ENCODE results near the gene FARP2. TPM values are rescaled to one million over a fixed set of nuclear protein-coding genes. Genes with fewer than 3 reads are reported as not detected.
A peak's percentile ranks its signal among the peaks of the same experiment; 100 is the strongest.
"Not testable (repeated sequence)": the region's sequence is repeated elsewhere in the genome, so short reads cannot be mapped to it uniquely, and the experiment has no call there.

Gene FARP2
- total and polyA plus RNA-seq, 2 experiments from 2014 or later = 16.0 to 22.6 TPM

DNA sequence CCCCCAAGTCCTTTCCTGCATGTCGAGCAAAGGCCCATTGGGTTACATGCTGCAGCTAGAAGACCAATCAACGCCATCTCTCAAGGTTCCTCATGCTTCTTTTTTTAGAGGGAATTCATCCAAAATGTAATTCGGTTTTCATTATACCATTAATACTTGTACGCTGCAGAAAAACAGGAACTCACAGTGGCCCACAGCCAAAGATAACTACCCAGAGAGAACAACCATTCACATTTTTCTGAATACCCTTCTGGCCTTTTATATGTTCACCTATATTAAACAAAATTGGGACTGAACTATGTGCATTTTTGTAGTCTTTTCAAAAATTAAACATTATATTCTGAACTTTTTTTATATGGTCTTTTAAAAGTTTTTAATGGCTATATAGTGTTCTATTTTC lies 25.8 kb downstream of the FARP2 start (continued):
- TF ChIP-seq EZH2 (IDR thresholded peaks at IDR 0.05; ENCODE audit: low read depth, unreplicated experiment) (no peak), ZNF331 (CRISPR knock-in tag; IDR thresholded peaks at IDR 0.05; ENCODE audit: low read depth) (no peak), JUNB (IDR thresholded peaks at IDR 0.05; ENCODE audit: unreplicated experiment) (no peak), ZNF114 (CRISPR knock-in tag; IDR thresholded peaks at IDR 0.05) (no peak)
- TF ChIP-seq, protein P1, sequence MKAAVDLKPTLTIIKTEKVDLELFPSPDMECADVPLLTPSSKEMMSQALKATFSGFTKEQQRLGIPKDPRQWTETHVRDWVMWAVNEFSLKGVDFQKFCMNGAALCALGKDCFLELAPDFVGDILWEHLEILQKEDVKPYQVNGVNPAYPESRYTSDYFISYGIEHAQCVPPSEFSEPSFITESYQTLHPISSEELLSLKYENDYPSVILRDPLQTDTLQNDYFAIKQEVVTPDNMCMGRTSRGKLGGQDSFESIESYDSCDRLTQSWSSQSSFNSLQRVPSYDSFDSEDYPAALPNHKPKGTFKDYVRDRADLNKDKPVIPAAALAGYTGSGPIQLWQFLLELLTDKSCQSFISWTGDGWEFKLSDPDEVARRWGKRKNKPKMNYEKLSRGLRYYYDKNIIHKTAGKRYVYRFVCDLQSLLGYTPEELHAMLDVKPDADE (IDR thresholded peaks at IDR 0.05) = no peak

DNA sequence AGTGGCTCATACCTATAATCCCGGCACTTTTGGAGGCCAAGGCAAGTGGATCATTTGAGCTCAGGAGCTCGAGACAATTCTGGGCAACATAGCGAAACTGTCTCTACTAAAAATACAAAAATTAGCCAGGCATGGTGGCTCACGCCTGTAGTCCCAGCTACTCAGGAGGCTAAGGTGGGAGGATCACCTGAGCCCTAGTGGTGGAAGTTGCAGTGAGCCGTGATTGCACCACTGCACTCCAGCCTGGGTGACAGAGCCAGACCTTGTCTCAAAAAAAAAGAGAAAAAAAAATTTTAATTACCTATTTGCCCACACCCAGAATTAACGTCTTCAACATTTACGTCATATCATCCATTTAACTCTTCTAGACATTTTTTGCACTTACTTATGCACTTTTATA lies 29.4 kb downstream of the FARP2 start:
- not testable (repeated sequence) for H3K4me2 ChIP-seq; H3K9me3 Mint-ChIP-seq; H3K27ac Mint-ChIP-seq; H3K9me2 ChIP-seq (ENCODE audit: insufficient read depth); H3K27ac ChIP-seq (ENCODE audit: low read depth); H3K4me1 Mint-ChIP-seq; H3K4me1 ChIP-seq (ENCODE audit: insufficient read depth); H3K27me3 ChIP-seq (ENCODE audit: insufficient read depth); DNase-seq (ENCODE audit: low spot score); H3K27me3 Mint-ChIP-seq (ENCODE audit: insufficient read depth, low read depth, poor library complexity); H3K4me3 ChIP-seq; H3K79me2 ChIP-seq (replicated peaks; ENCODE audit: insufficient read depth); H3K36me3 ChIP-seq (ENCODE audit: insufficient read depth); H2AFZ ChIP-seq; H3K4me3 Mint-ChIP-seq; H3F3A ChIP-seq (replicated peaks; ENCODE audit: low read depth)
- H4K20me1 ChIP-seq (replicated peaks; ENCODE audit: insufficient read depth) = peaks cover 12% of the 10 kb centered on the region
- peaks cover 12% of the 10 kb centered on the region for H3K36me3 Mint-ChIP-seq (ENCODE audit: low read depth)
- peak; percentile 50 for ATAC-seq

- DNase-seq (ENCODE audit: low spot score) = no peak
- H3K36me3 Mint-ChIP-seq (ENCODE audit: low read depth) = peaks cover 12% of the 10 kb centered on the region
- no peak overlapping the region for H3K27ac Mint-ChIP-seq
- no peak overlapping the region for H3K27ac ChIP-seq (ENCODE audit: low read depth)
- no peaks in the 10 kb centered on the region for H3K27me3 ChIP-seq (ENCODE audit: insufficient read depth)
- no peak overlapping the region for H3K4me3 Mint-ChIP-seq
- H3K79me2 ChIP-seq (replicated peaks; ENCODE audit: insufficient read depth) = peaks cover 10% of the 10 kb centered on the region; the same call in 1 of the 2 replicates
- no peaks in the 10 kb centered on the region for H3K9me2 ChIP-seq (ENCODE audit: insufficient read depth)
- H3K4me2 ChIP-seq = no peak overlapping the region
- ATAC-seq = no peak; the same call in 2 of the 3 replicates
- H3K9me3 Mint-ChIP-seq = no peaks in the 10 kb centered on the region
- peaks cover 9% of the 10 kb centered on the region for H3K4me1 Mint-ChIP-seq
- no peaks in the 10 kb centered on the region for H3K4me1 ChIP-seq (ENCODE audit: insufficient read depth)
- no peak overlapping the region for H3K4me3 ChIP-seq
- peaks cover 20% of the 10 kb centered on the region for H4K20me1 ChIP-seq (replicated peaks; ENCODE audit: insufficient read depth)
- no peaks in the 10 kb centered on the region for H3K36me3 ChIP-seq (ENCODE audit: insufficient read depth)
- H3K27me3 Mint-ChIP-seq (ENCODE audit: insufficient read depth, low read depth, poor library complexity) = peaks cover 4% of the 10 kb centered on the region
- H3F3A ChIP-seq (replicated peaks; ENCODE audit: low read depth) = 0 out of 2 replicates have a peak, but pooled peaks cover 4% of the 10 kb centered on the region
- H2AFZ ChIP-seq = no peak overlapping the region
- TF ChIP-seq ZNF114 (CRISPR knock-in tag; IDR thresholded peaks at IDR 0.05) (no peak), CREB1 (CRISPR knock-in tag; IDR thresholded peaks at IDR 0.05; ENCODE audit: low read depth) (no peak), STAT1 (IDR thresholded peaks at IDR 0.05; ENCODE audit: unreplicated experiment) (no peak), EZH2 (IDR thresholded peaks at IDR 0.05; ENCODE audit: low read depth, unreplicated experiment) (no peak), EZH2phosphoT487 (IDR thresholded peaks at IDR 0.05; ENCODE audit: unreplicated experiment) (no peak)
- TF ChIP-seq, protein P2, sequence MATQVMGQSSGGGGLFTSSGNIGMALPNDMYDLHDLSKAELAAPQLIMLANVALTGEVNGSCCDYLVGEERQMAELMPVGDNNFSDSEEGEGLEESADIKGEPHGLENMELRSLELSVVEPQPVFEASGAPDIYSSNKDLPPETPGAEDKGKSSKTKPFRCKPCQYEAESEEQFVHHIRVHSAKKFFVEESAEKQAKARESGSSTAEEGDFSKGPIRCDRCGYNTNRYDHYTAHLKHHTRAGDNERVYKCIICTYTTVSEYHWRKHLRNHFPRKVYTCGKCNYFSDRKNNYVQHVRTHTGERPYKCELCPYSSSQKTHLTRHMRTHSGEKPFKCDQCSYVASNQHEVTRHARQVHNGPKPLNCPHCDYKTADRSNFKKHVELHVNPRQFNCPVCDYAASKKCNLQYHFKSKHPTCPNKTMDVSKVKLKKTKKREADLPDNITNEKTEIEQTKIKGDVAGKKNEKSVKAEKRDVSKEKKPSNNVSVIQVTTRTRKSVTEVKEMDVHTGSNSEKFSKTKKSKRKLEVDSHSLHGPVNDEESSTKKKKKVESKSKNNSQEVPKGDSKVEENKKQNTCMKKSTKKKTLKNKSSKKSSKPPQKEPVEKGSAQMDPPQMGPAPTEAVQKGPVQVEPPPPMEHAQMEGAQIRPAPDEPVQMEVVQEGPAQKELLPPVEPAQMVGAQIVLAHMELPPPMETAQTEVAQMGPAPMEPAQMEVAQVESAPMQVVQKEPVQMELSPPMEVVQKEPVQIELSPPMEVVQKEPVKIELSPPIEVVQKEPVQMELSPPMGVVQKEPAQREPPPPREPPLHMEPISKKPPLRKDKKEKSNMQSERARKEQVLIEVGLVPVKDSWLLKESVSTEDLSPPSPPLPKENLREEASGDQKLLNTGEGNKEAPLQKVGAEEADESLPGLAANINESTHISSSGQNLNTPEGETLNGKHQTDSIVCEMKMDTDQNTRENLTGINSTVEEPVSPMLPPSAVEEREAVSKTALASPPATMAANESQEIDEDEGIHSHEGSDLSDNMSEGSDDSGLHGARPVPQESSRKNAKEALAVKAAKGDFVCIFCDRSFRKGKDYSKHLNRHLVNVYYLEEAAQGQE (IDR thresholded peaks at IDR 0.05; ENCODE audit: unreplicated experiment) = no peak
- TF ChIP-seq, protein P3, sequence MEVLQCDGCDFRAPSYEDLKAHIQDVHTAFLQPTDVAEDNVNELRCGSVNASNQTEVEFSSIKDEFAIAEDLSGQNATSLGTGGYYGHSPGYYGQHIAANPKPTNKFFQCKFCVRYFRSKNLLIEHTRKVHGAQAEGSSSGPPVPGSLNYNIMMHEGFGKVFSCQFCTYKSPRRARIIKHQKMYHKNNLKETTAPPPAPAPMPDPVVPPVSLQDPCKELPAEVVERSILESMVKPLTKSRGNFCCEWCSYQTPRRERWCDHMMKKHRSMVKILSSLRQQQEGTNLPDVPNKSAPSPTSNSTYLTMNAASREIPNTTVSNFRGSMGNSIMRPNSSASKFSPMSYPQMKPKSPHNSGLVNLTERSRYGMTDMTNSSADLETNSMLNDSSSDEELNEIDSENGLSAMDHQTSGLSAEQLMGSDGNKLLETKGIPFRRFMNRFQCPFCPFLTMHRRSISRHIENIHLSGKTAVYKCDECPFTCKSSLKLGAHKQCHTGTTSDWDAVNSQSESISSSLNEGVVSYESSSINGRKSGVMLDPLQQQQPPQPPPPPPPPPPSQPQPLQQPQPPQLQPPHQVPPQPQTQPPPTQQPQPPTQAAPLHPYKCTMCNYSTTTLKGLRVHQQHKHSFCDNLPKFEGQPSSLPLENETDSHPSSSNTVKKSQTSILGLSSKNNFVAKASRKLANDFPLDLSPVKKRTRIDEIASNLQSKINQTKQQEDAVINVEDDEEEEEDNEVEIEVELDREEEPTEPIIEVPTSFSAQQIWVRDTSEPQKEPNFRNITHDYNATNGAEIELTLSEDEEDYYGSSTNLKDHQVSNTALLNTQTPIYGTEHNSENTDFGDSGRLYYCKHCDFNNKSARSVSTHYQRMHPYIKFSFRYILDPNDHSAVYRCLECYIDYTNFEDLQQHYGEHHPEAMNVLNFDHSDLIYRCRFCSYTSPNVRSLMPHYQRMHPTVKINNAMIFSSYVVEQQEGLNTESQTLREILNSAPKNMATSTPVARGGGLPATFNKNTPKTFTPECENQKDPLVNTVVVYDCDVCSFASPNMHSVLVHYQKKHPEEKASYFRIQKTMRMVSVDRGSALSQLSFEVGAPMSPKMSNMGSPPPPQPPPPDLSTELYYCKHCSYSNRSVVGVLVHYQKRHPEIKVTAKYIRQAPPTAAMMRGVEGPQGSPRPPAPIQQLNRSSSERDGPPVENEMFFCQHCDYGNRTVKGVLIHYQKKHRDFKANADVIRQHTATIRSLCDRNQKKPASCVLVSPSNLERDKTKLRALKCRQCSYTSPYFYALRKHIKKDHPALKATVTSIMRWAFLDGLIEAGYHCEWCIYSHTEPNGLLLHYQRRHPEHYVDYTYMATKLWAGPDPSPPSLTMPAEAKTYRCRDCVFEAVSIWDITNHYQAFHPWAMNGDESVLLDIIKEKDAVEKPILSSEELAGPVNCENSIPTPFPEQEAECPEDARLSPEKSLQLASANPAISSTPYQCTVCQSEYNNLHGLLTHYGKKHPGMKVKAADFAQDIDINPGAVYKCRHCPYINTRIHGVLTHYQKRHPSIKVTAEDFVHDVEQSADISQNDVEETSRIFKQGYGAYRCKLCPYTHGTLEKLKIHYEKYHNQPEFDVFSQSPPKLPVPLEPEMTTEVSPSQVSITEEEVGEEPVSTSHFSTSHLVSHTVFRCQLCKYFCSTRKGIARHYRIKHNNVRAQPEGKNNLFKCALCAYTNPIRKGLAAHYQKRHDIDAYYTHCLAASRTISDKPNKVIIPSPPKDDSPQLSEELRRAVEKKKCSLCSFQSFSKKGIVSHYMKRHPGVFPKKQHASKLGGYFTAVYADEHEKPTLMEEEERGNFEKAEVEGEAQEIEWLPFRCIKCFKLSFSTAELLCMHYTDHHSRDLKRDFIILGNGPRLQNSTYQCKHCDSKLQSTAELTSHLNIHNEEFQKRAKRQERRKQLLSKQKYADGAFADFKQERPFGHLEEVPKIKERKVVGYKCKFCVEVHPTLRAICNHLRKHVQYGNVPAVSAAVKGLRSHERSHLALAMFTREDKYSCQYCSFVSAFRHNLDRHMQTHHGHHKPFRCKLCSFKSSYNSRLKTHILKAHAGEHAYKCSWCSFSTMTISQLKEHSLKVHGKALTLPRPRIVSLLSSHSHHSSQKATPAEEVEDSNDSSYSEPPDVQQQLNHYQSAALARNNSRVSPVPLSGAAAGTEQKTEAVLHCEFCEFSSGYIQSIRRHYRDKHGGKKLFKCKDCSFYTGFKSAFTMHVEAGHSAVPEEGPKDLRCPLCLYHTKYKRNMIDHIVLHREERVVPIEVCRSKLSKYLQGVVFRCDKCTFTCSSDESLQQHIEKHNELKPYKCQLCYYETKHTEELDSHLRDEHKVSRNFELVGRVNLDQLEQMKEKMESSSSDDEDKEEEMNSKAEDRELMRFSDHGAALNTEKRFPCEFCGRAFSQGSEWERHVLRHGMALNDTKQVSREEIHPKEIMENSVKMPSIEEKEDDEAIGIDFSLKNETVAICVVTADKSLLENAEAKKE (CRISPR knock-in tag; IDR thresholded peaks at IDR 0.05) = no peak
Measured at GRCh38 chr2:241386519-241386918, 30.4 kb downstream of the FARP2 start.

All from GM23338 (cell line).